Upper lobe of right lung (tissue), 1 donor: ENCODE data around the gene TTC33. TPM values are rescaled to one million over a fixed set of nuclear protein-coding genes. Genes with fewer than 3 reads are reported as not detected.
"Not testable (repeated sequence)": the region's sequence is repeated elsewhere in the genome, so short reads cannot be mapped to it uniquely, and the experiment has no call there.

Experiments
- ATAC-seq: fragments of 200-7000 bp; cut with Tn5 transposase; one replicate; pipeline ENCODE4 v1.9.1; 2020; ENCODE audit warnings: mild to moderate bottlenecking, moderate library complexity
- DNase-seq: peaks from one replicate; pipeline ENCODE4 v3.0.0-alpha.2; 2020
- H3K27ac ChIP-seq: fragments of 200-600 bp; one replicate; pipeline ENCODE4 v1.8.0; 2022
- H3K27me3 ChIP-seq: fragments of 200-600 bp; one replicate; pipeline ENCODE4 v1.8.0; 2022; ENCODE audit warnings: mild to moderate bottlenecking
- H3K36me3 ChIP-seq: fragments of 200-600 bp; one replicate; pipeline ENCODE4 v1.8.0; 2022
- H3K4me1 ChIP-seq: fragments of 200-600 bp; one replicate; pipeline ENCODE4 v1.8.0; 2022
- H3K4me3 ChIP-seq: fragments of 200-600 bp; one replicate; pipeline ENCODE4 v1.8.0; 2022; ENCODE audit warnings: mild to moderate bottlenecking
- H3K9me3 ChIP-seq: fragments of 200-600 bp; one replicate; pipeline ENCODE4 v1.8.0; 2022
- intact Hi-C: fragments of 100-400 bp; cut with DNase I; formaldehyde crosslinking; loops from one replicate; pipeline ENCODE4 v1.11.0; 2022
- total RNA-seq: library from RNA; stranded (reverse); fragmentation: NEBNext Ultra II Directional; extraction: Animal tissue kit (Norgen Biotek cat#: 25700); gene quantifications from one replicate; pipeline ENCODE4 v1.2.1, GENCODE V29; 2021
- TF ChIP-seq, protein P1 (sequence below): fragments of 200-600 bp; IDR thresholded peaks from one replicate; pipeline ENCODE4 v1.8.0; 2022; ENCODE audit warnings: antibody characterized with exemption
- donor health status: DM: no; HTN: yes; CAD: no; lungs with severe emphysema.

Gene TTC33
- total RNA-seq, 1 donor from 2014 or later = 16.6 TPM

DNA sequence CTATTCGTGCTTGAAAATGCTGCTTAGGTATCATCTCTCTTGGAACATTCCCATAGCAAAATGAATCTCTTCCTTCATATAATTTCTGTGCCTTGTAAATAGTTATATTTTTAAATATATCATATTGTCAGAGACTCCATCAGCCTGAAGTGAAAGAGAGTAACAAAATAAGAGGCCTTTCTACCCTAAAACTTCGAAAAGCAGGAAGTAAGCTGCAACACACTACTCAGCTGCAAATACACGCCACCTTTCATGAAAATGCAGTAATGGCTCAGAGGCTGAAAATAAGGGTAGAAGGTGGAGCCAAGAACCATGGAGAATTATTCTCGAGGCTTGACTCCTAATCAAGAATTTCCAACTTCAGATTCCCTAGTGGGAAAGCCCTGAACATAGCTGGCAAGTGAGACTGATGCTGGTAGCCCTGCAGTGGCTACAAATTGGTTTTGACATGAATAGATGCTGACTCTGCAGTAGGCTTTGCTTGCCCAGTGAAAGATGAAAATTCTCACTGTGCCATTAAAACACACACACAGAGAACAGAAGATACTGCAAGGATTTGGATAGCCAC is 106.2 kb downstream of the TTC33 start:
- intact Hi-C loops = no loop called here
- H3K27me3 ChIP-seq = no peaks in the 10 kb centered on the region

DNA sequence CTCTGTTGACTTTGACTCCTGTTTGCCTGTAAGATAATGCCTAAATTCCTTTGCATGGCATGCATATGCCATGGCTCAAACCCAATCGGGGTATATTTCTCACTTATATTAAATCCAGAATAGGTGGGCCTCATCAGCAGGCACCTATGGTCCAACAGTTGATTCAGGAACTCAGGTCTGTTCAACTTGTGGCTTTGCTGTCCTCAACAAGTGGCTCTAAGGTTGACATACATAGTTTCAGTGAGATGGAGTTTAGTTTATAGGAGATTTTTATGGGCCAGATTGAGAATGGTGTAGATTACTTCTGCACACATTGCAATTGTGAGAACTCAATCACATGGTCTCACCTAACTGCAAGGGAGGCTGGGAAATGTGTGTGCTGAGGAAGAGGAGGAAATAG is 107.6 kb downstream of the TTC33 start:
- Histone ChIP-seq H3K4me3 (no peak overlapping the region), H3K27me3 (no peaks in the 10 kb centered on the region), H3K9me3 (no peaks in the 10 kb centered on the region), H3K4me1 (no peaks in the 10 kb centered on the region), H3K36me3 (no peaks in the 10 kb centered on the region), H3K27ac (no peak overlapping the region)
- intact Hi-C loops = no loop called here
- no peak for DNase-seq
- no peak for ATAC-seq
- TF ChIP-seq, protein P1, sequence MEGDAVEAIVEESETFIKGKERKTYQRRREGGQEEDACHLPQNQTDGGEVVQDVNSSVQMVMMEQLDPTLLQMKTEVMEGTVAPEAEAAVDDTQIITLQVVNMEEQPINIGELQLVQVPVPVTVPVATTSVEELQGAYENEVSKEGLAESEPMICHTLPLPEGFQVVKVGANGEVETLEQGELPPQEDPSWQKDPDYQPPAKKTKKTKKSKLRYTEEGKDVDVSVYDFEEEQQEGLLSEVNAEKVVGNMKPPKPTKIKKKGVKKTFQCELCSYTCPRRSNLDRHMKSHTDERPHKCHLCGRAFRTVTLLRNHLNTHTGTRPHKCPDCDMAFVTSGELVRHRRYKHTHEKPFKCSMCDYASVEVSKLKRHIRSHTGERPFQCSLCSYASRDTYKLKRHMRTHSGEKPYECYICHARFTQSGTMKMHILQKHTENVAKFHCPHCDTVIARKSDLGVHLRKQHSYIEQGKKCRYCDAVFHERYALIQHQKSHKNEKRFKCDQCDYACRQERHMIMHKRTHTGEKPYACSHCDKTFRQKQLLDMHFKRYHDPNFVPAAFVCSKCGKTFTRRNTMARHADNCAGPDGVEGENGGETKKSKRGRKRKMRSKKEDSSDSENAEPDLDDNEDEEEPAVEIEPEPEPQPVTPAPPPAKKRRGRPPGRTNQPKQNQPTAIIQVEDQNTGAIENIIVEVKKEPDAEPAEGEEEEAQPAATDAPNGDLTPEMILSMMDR = no peak

More for the DNA sequence above, 106.2 kb downstream of the TTC33 start:
- DNase-seq = no peak
- Histone ChIP-seq H3K4me3 (no peak overlapping the region), H3K27ac (no peak overlapping the region), H3K36me3 (no peaks in the 10 kb centered on the region), H3K4me1 (no peaks in the 10 kb centered on the region), H3K9me3 (no peaks in the 10 kb centered on the region)
- TF ChIP-seq, protein P1 = no peak
- ATAC-seq = no peak

DNA sequence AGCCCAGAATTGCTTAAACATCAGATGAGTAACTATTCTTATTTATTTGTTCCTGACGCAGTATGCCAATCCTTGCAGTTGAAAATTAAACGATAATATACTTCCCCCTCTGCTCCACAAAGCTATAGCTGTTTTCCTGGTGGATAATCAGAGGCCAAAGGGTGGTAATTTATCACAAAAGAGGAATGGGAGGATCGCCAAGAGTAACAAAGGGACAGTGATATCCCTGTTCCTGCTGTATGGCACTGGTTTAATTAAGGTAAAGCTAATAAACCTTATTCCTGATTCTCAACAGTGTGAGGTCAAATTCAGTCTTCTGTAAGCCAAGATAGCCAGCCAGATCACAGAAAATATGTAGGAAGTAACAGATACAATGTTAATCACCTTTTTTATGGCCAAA is 109.5 kb downstream of the TTC33 start:
- TF ChIP-seq, protein P1 = no peak
- Histone ChIP-seq H3K27me3 (no peaks in the 10 kb centered on the region), H3K36me3 (no peaks in the 10 kb centered on the region), H3K27ac (no peak overlapping the region), H3K4me3 (no peak overlapping the region), H3K4me1 (no peaks in the 10 kb centered on the region), H3K9me3 (no peaks in the 10 kb centered on the region)
- DNase-seq (no peak), ATAC-seq (no peak)
- intact Hi-C loops = no loop called here

DNA sequence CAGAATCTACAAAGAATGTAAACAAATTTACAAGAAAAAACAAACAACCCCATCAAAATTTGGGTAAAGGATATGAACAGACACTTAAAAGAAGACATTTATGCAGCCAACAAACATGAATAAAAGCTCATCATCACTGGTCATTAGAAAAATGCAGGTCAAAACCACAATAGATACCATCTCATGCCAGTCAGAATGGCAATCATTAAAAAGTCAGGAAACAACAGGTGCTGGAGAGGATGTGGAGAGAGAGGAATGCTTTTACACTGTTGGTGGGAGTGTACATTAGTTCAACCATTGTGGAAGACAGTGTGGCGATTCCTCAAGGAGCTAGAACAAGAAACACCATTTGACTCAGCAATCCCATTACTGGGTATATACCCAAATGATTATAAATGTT is 116.2 kb downstream of the TTC33 start:
- intact Hi-C loops, ATAC-seq: not testable (repeated sequence)

DNA sequence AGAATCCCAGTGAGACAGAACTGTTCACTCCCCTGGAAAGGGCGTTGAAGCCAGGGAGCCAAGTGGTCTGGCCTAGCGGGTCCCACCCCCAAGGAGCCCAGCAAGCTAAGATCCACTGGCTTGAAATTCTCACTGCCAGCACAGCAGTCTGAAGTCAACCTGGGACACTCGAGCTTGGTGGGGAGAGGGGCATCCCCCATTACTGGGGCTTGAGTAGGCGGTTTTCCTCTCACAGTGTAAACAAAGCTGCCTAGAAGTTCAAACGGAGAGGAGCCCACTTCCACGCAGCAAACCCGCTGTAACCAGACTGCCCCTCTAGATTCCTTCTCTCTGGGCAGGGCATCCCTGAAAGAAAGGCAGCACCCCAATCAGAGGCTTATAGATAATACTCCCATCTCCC is 121.2 kb downstream of the TTC33 start:
- H3K27me3 ChIP-seq = no peaks in the 10 kb centered on the region
- TF ChIP-seq, protein P1 = no peak
- ATAC-seq (no peak), DNase-seq (no peak)
- H3K27ac ChIP-seq = no peak overlapping the region
- H3K4me1 ChIP-seq = no peaks in the 10 kb centered on the region
- peaks cover 7% of the 10 kb centered on the region for H3K9me3 ChIP-seq
- no peak overlapping the region for H3K4me3 ChIP-seq
- intact Hi-C loops = no loop called here
- H3K36me3 ChIP-seq = no peaks in the 10 kb centered on the region

More for the DNA sequence above, 116.2 kb downstream of the TTC33 start:
- not testable (repeated sequence) for H3K4me1 ChIP-seq, H3K27me3 ChIP-seq, H3K4me3 ChIP-seq, DNase-seq, H3K36me3 ChIP-seq, H3K27ac ChIP-seq, H3K9me3 ChIP-seq

DNA sequence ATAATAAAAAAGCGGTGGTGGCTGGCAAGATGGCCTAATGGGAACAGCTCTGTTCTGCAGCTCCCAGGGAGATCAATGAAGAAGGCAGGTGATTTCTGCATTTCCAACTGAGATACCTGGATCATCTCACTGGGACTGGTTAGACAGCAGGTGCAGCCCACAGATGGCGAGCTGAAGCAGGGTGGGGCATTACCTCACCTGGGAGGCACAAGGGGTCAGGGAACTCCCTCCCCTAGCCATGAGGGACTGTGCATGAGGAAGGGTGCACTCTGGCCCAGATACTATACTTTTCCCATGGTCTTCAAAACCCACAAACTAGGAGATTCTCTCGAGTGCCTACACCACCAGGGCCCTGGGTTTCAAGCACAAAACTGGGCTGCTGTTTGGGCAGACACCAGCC is 121.6 kb downstream of the TTC33 start:
- Histone ChIP-seq H3K4me3 (no peak overlapping the region), H3K27me3 (no peaks in the 10 kb centered on the region), H3K27ac (no peak overlapping the region), H3K9me3 (peaks cover 7% of the 10 kb centered on the region), H3K4me1 (no peaks in the 10 kb centered on the region), H3K36me3 (no peaks in the 10 kb centered on the region)
- TF ChIP-seq, protein P1 = no peak
- DNase-seq = no peak
- intact Hi-C loops = no loop called here
- ATAC-seq = no peak
